HG03457 (cell line): ENCODE measurements around the gene GSTA3.
"Not testable (repeated sequence)": the region's sequence is repeated elsewhere in the genome, so short reads cannot be mapped to it uniquely, and the experiment has no call there.

Experiments used
- ATAC-seq: cut with Tn5 transposase; IDR thresholded peaks from one replicate; pipeline ENCODE4 v1.9.1; 2021; ENCODE audit warnings: moderate number of reproducible peaks; ENCODE audit not compliant: unreplicated experiment

GSTA3 gene

GRCh38 chr6:52868240-52868639 is 41.3 kb downstream of the GSTA3 start:
- no peak for ATAC-seq

GRCh38 chr6:52861151-52861550 is 48.3 kb downstream of the GSTA3 start:
- ATAC-seq = not testable (repeated sequence)

- ATAC-seq = no peak
These were observed 51.1 kb downstream of the GSTA3 start for GRCh38 chr6:52858416-52858815.

- not testable (repeated sequence) for ATAC-seq
These were observed 53.4 kb downstream of the GSTA3 start for GRCh38 chr6:52856137-52856536.

- no peak for ATAC-seq
These were observed 60.4 kb downstream of the GSTA3 start for GRCh38 chr6:52849137-52849536.
